SU-DHL-6 (cell line): ENCODE measurements around the gene ST3GAL4.

Source experiments
- CTCF ChIP-seq: fragments of 200-600 bp; sonication (generic); IDR thresholded peaks from one replicate; pipeline ENCODE4 v1.5.1; 2017; ENCODE audit warnings: antibody characterized with exemption, mild to moderate bottlenecking, low read length, moderate library complexity; ENCODE audit not compliant: insufficient read depth, poor library complexity, severe bottlenecking
- EZH2phosphoT487 ChIP-seq: fragments of 200-600 bp; sonication (generic), shearing (Covaris generic); conservative IDR thresholded peaks from 2 replicates; pipeline ENCODE4 v1.6.1; 2018; ENCODE audit warnings: mild to moderate bottlenecking, antibody characterized with exemption, low read length, moderate library complexity, mixed read lengths

GRCh38 chr11:126398721-126399120 is 43.2 kb downstream of the ST3GAL4 start:
- TF ChIP-seq CTCF (no peak), EZH2phosphoT487 (no peak)
